Measurements from ENCODE around the gene URB2. TPM values are rescaled to one million over a fixed set of nuclear protein-coding genes. Genes with fewer than 3 reads are reported as not detected.

Gene URB2
- total and polyA plus RNA-seq, 2 donors (not counting 3 experiments of a cell fraction or from before 2014, with no cell fraction given) = 4.7 to 12.4 TPM

- DNase-seq (ENCODE audit: low read depth, low spot score) (no peak), FAIRE-seq (no peak)
- Histone ChIP-seq H3K79me2 (ENCODE audit: control insufficient read depth, insufficient read depth, low read length) (no peaks in the 10 kb centered on the region), H3K9ac (replicated peaks; ENCODE audit: extremely low read depth, insufficient read depth, low read length) (no peak overlapping the region), H4K20me1 (replicated peaks; ENCODE audit: control insufficient read depth, extremely low read depth, insufficient read depth, low read length) (no peaks in the 10 kb centered on the region), H3K9me1 (replicated peaks; ENCODE audit: control insufficient read depth, extremely low read depth, insufficient read depth, low read length) (no peaks in the 10 kb centered on the region), H3K27me3 (ENCODE audit: control insufficient read depth in 2 of 2, insufficient read depth in 2 of 2, low read length in 2 of 2) (no peaks in the 10 kb centered on the region), H3K4me1 (ENCODE audit: control insufficient read depth, extremely low read depth, insufficient read depth, low read length) (peaks cover 17% of the 10 kb centered on the region), H3K4me2 (ENCODE audit: insufficient read depth, low read length) (no peak overlapping the region), H2AFZ (ENCODE audit: low read depth, low read length) (no peak overlapping the region), H3K36me3 (ENCODE audit: control insufficient read depth in 2 of 2, extremely low read depth in 1 of 2, insufficient read depth in 2 of 2, low read length in 2 of 2) (peaks cover 0 to 2% of the 10 kb centered on the region in 2 experiments), H3K27ac (ENCODE audit: insufficient read depth, low read depth, low read length) (no peak overlapping the region), H3K9me3 (replicated peaks; ENCODE audit: control insufficient read depth, insufficient read depth, low read length) (no peaks in the 10 kb centered on the region), H3K4me3 (replicated peaks in 1 of 3; ENCODE audit: insufficient read depth in 1 of 3, low read depth in 1 of 3, low read length in 3 of 3) (no peak overlapping the region)
- intact Hi-C loops (cut with micrococcal nuclease) = loop anchor here (2.0 kb wide), 1 partner anchor 401 kb away; the partner anchor contains the start of gene GALNT2
- ChIA-PET POLR2A (no interaction called here), CTCF (interaction anchor here (1.2 kb wide), 1 partner anchor 13 kb away, joined by 3 read pairs; no protein-coding TSS in a partner anchor)
- TF ChIP-seq CTCF (IDR thresholded peaks at IDR 0.05; ENCODE audit: extremely low read depth in 1 of 2, insufficient read depth in 1 of 2, low read depth in 1 of 2, low read length in 2 of 2) (no peak), JUN (IDR thresholded peaks at IDR 0.05; ENCODE audit: borderline replicate concordance, insufficient read depth, insufficient read length, low read depth) (no peak), EZH2 (IDR thresholded peaks at IDR 0.05; ENCODE audit: borderline replicate concordance, low read depth, low read length, severe bottlenecking) (no peak), FOS (IDR thresholded peaks at IDR 0.05; ENCODE audit: borderline replicate concordance, insufficient read depth, low read length) (no peak), POLR2AphosphoS5 (IDR thresholded peaks at IDR 0.05; ENCODE audit: insufficient read depth, low read depth, low read length) (no peak), POLR2A (IDR thresholded peaks at IDR 0.05; ENCODE audit: low read depth, low read length) (no peak), GATA2 (IDR thresholded peaks at IDR 0.05; ENCODE audit: insufficient read depth, insufficient read length, low read depth, low read length) (no peak), MYC (IDR thresholded peaks at IDR 0.05; ENCODE audit: low read depth, low read length) (no peak)
- TF ChIP-seq, protein P1, sequence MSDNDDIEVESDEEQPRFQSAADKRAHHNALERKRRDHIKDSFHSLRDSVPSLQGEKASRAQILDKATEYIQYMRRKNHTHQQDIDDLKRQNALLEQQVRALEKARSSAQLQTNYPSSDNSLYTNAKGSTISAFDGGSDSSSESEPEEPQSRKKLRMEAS (IDR thresholded peaks at IDR 0.05; ENCODE audit: insufficient read depth, insufficient read length) = no peak
- dilution Hi-C loops (cut with MboI; ENCODE audit: extremely low pct_ligation_motif_present, low sequenced_read_pairs) = no loop called here
- BruUV-seq (replicated peaks) = no TSS peak
Observed at GRCh38 chr1:229665912-229666558, 40.0 kb downstream of the URB2 start.

All from endothelial cell of umbilical vein (primary cell).